NCI-H1436 (cell line): ENCODE data around the gene TRAIP.
"Not testable (repeated sequence)": the region's sequence is repeated elsewhere in the genome, so short reads cannot be mapped to it uniquely, and the experiment has no call there.

Experiments
- DNase-seq: peaks from one replicate; lab custom pipeline; 2025; lab: John Stamatoyannopoulos, UW

TRAIP gene

DNA sequence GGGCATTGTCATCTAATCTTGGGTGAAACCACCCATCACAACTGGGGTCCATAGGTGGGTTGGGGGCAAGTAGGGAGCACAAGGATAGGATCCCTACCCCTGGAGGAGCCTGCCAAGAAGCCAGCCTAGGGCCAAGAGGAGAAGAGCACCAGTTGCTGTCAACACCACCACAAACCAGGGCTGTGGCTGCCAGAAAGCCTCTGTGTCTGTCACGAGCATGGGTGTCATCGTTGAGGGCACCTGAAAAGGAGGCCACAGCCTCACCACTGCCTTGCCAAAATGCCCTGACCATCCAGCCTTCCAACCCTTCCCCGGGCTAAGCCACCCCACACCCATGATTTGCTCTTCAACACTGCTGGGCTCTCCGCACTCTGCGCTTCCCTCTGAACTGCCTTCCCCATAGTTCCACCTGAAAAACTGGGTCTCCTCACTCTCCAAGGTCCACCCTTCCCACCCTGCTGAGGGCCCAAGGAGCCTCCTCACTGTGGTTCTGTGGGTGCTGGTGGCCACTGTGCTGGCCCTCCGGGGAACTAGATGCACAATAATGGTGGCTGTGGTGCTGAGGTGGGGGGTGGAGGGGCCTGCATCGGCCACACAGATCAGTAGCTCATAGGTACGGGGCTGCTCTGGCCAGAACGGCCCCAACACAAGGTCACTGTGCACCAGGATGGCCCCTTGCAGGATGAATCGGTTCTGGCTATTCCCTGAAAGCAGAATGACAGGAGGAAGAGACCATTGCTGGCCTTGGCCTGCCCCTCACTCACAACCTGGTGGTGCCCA is 63.8 kb downstream of the TRAIP start:
- DNase-seq: no peak

DNA sequence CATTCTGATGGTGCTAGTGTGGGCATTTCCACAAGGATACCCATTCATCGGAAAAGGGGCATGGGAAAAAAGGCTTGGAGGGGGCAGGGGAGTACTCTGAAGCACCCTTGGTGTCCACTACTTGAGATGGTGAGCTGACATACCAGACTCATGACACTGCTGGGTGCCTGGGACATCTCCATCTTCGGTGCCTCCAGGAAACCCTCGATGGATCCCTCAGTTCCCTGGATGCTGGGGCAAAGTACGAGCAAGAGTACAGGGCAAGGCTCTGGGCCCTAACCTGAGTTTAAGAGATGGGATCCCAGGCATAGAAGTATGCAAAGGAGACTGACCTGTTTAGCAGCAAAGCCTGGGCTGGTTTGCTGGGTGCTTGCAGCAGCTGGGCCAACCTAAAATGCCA is 64.8 kb downstream of the TRAIP start:
- no peak for DNase-seq

DNA sequence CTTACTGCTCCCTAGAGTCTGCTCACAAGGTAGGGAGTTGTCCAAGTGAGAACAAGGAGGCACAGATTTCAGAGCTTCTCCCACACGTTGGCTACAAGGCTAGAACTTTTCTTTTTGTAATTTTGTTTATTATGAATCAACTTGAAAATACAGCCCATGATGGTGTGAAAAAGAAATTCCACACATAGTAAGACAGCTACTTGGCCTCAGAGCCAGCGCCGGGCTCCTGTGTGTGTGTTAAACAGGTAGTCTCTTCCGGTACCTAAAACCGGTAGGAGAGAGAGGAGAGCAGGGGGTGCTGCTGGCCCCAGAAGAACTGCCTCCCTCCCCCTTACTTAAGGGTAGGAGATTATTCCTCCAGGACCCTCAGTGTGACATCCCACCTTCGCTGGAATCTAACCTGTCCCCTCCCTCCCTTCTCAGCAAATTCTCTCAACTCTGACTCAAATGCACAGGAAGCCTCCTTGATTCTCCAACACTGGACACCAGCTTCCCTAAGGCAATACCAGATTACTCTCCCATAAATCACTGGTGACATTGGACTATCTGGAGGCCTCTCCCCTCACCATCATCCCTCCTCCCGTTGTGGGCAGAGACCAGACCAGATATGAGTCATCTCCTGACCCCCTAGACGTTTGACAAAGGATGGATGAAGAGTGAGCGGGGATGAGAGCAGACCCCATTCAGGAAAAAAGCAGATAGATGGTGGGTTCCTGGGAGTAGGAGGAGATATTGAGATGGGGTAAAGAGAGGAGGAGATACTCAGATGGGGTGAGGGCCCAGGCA is 65.5 kb downstream of the TRAIP start:
- DNase-seq: no peak

DNA sequence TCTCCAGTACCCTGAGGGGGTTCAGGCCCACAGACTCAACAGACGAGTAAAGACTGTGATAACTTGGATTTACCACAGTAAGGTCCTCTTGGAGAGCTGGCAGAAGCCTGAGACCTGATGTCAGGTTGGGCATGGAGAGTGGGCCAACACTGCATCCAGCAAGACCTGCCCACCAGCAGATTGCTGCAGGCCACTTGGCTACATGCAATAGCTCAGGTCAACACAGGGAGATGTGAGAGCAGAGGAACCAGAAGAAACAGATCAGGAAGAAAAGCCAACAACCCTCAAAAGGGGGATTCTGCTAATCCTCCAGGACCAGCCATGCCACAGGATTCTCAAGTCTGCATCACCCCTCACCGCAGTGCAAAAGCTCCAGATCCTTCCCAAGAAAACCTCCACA is 68.3 kb downstream of the TRAIP start:
- no peak for DNase-seq

DNA sequence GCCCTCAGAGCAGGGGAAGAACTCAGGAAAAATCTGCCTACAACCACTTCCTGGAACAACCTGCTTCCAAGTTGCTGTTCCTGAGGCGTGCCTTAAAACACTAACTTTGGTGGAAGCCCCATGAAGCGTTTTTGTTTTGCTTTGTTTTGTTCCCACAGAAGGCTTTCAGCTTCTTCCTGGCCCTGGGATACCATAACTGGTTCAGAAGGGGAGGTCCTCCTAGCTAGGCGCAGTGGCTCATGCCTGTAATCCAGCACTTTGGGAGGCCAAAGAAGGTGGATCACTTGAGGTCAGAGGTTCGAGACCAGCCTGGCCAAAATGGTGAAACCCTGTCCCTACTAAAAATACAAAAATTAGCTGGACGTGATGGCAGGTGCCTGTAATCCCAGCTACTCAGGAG is 68.8 kb downstream of the TRAIP start:
- DNase-seq: no peak

DNA sequence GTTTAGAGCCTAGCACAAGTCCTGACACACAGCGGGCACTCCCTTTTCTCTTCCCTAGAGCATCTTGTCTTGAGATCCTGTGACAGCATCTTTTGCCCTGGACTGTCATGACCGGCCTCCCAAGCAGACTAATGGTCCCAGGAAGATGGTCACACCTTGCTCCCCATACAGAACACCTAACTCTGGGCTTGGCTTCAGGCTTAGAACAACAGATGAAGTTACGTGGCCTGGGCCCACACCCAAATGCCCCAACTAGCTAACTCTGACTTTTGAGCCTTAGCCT is 69.2 kb downstream of the TRAIP start:
- DNase-seq: no peak

DNA sequence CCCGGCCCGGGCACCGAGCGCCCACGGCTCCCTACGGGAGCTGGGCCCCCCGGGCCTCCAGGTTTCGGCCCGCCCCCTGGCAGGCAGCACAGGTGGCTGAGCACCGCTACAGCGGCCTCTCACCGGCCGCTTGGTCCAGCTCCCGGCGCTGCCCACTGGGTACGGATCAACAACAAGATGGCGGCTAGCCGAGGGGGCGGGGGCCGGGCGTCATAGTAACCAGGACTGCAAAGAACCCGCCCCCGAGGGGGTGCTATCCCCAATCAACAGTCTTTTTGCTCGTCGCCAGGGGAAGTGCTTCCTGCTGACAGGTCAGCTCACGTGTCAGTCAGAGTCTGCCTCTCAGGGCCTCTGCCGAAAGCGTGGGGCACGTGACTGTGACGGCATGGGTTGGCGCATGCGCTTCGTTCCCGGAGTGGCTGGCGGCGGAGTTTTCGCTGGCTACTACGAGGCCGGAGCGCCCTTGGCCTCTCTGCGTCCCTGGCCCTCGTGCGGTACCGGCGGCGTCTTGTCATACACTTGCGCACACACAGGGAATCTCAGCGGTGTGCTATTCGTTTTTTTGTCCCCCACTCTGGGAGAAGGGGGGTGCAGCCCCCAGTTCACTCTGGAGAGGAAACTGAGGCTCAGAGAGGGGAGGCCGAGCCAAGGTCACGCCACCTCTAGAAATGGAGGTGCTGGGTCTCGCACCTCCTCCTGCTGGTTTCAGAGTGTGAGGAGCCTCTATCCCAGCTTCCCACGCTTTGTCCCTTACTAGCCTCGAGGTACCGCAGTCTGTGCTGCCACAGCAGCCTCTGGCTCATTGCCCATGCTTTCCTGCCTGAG is 69.8 kb downstream of the TRAIP start, which contains the start of gene IP6K1:
TSS of gene IP6K1 (minus strand) at position 186 of the 825 bp plus-strand sequence. CDS start 38,502 bp downstream, outside the sequence.
- DNase-seq: peak; percentile 92

DNA sequence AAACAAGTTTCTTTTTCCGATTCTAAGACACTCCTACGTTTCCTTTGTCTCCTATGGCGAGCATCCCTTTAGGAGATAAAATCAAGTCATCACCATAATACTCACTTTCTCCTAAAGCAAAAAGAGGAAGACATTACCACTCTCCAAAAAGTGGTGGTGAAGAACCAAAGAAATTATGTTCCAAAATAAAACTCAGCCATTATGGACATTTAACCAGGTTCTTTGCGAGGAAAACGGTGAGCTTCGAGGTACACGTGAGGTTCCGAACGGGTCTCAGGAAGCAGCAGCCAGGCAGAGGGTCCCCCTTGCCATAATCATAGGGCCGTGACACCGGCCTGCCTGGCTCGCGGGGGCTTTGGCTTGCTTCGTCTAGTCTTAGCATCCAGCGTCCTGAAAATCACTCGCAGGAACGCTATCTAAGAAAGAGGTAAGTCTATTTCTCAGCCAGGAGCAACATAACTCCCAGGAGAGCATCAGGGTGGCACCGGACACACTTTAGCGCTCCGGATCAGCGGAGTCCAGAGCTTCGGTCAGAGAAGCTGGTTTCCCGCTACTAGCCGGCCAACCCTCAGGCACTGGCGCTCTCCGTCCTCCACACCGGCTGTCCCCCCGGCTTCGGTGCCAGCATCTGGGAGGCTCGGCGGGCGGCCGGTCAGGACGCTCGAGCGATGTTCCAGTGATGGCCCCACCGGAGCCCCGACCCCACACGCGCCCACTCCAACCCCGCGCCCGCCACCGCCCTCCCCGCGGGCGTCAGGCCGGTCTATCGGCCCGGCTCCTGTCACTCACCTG is 70.6 kb downstream of the TRAIP start:
- DNase-seq: no peak

DNA sequence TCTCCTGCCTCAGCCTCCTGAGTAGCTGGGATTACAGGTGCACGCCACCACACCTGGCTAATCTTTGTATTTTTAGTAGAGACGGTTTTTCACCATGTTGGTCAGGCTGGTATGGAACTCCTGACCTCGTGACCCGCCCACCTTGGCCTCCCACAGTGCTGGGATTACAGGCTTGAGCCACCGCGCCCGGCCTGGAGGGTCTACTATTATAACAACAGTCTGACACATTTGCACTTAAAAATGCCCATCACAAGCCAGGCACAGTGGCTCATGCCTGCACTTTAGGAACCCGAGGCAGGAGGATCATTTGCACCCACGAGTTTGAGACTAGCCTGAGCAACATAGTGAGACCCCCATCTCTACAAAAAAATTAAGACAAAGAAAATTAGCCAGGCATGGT is 74.1 kb downstream of the TRAIP start:
- not testable (repeated sequence) for DNase-seq

DNA sequence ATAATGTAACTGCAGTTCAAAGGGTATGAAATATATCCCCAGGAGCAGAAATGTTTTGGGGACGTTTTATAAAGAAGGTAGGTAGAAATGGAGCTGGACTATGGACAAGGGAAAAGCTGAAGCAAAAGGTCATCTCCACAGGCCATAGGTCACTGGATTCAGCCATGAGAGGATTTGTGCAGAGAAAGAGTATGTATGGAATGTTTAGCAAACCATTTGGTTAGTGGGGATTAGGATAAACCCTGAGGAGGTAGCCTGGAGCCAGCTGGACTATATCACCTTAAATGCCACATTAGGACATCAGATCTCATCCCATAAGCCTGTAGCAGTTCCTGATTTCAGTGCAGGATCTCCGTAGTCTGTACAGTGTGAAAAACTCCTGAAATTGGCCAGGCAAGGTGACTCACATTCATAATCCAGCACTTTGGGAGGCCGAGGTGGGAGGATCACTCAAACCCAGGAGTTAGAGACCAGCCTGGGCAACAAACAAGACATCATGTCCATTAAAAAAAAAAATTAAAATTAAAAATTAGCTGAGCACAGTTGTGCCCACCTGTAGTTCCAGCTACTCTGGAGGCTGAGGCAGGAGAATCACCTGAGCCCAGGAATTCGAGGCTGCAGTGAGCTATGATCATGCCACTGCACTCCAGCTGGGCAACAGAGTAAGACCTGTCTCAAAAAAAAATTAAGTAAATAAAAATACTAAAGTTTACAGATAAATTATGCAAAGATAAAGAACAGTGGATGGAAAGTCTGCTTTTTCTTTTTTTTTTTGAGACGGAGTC is 74.8 kb downstream of the TRAIP start:
- no peak for DNase-seq

DNA sequence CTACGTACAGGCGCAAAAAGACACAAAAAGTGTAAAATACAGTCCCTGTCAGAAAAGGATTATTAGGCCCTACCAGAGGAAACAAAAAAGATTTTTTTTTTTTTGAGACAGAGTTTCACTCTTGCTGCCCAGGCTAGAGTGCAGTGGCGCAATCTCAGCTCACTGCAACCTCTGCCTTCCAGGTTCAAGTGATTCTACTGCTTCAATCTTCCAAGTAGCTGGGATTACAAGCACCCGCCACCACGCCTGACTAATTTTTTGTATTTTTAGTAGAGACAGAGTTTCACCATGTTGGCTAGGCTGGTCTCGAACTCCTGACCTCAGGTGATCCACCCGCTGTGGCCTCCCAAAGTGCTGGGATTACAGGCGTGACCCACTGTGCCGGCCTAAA is 75.4 kb downstream of the TRAIP start:
- DNase-seq: not testable (repeated sequence)

DNA sequence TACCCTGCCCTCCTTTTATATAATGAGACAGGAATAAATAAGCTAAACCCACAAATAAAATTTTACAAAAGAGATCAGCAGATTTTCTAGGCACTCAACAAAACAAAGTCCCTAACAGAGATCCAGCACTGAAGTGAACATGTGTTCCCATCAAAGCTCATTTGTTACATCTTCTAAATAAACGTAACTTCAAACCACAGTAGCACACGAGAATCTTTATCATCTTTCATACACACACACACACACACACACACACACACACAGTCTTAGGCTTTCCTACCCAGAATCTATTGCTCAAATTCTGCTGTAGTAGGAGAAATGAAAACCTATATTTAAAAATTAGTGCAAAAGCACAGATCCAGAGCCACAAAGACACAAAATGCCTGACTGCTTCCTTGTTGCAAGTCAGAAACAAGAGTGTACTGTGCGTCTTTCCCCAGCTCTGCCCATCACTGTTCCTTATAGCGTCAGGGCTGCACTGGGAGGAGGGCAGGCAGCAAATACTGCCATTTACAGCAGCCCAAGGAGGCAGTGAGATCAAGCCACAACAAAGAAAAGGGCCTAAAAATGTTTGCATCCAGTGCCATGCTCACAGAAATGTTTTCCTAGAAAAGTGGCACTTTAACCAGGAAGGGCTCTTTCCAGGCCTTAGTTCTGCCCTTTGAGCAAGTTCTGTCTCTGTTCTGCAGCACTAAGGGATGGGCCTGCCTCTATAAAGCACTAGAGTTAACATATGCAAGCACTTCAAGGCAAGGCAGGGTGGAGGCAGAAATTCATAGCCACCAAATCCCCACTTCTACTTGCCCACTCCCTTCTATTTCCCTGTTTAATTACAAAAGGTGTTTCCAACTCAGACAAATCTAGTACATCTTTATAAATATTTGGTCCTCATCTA is 76.0 kb downstream of the TRAIP start:
- DNase-seq: no peak

DNA sequence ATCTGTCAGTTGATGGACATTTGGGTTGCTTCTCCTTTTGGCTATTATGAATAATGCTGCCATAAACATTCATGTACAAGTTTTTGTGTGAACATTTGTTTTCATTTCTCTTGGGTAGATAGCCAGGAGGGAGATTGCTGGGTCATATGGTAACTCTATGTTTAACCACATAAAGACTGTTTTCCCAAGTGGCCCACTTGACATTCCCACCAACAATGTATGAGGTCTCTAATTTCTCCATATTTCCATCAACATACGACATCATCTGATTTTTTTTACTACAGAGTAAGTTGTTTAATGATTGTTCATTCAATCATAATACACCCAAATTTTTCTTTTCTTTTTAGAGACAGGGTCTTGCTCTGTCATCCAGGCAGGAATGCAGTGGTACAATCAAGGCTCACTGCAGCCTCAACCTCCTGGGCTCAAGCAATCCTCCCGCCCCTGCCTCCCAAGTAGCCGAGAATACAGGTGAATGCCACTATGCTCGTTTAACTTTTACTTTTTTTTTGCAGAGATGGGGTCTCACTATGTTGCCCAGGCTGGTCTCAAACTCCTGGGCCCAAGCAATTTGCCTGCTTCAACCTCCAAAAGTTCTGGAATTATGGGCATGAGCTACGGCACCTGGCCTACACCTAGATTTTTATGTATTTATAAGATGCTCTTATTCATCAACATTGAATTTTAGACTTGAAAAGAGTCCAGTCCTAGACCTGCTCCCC is 76.8 kb downstream of the TRAIP start:
- no peak for DNase-seq
